ENCODE results near the gene ME1.

- TF ChIP-seq, protein P1, sequence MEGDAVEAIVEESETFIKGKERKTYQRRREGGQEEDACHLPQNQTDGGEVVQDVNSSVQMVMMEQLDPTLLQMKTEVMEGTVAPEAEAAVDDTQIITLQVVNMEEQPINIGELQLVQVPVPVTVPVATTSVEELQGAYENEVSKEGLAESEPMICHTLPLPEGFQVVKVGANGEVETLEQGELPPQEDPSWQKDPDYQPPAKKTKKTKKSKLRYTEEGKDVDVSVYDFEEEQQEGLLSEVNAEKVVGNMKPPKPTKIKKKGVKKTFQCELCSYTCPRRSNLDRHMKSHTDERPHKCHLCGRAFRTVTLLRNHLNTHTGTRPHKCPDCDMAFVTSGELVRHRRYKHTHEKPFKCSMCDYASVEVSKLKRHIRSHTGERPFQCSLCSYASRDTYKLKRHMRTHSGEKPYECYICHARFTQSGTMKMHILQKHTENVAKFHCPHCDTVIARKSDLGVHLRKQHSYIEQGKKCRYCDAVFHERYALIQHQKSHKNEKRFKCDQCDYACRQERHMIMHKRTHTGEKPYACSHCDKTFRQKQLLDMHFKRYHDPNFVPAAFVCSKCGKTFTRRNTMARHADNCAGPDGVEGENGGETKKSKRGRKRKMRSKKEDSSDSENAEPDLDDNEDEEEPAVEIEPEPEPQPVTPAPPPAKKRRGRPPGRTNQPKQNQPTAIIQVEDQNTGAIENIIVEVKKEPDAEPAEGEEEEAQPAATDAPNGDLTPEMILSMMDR (IDR thresholded peaks at IDR 0.05) = no peak
- no peak for TF ChIP-seq POLR2A (IDR thresholded peaks at IDR 0.05)
- TF ChIP-seq POLR2AphosphoS5 (IDR thresholded peaks at IDR 0.05) = no peak
Observed at GRCh38 chr6:83429269-83429668, 1.6 kb downstream of the ME1 start.

All from prostate gland (tissue), 2 donors.